ENCODE data around the gene ADARB2. TPM values are rescaled to one million over a fixed set of nuclear protein-coding genes. Genes with fewer than 3 reads are reported as not detected.

The ADARB2 gene
- total RNA-seq = not detected in 2 replicates

DNA sequence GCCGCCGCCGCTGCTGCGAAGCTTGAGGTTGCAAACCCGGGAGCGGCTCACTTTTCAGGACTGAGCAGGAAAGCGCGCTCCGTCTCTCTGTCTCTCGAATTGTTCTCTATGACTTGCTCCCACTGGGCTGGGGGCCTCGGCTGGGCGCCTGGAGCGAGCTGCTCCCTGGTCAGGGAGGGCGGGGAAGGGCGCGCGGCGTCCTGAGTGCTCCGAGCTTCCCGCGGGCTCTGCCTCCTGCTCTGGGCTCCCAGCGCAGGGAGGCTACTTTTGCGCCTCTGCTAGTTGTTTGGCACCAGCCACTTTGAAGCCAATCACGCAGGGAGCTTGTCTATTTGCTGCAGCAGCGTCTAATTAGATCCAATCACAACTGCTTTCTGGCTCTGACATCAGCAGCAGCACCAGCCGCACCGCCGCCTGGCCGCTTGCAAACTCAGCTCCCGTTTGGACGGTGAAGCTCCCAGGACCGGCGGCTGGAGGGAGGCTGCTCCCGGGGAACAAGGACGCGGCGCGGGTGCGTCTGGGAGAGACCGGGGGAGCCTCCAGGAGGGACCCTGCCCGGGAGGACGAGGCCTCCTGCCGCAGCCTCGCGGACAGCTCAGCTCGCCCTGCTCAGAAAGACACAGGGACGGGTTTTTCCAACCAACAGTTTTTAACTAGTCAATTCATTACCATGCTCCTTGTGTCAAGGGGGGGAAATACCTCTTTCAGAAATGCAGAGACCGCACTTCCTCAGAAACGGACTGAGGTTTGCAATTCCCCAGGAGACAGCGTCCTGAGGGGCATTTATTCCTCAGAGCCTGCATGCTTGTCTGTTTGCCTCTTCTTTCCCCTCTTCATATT lies at the start of gene ADARB2:
Gene ADARB2, minus strand, starts transcription at position 304 of the 840 bp plus-strand sequence.

